WTC11 (cell line): Measurements from ENCODE around the gene SCN8A. TPM values are rescaled to one million over a fixed set of nuclear protein-coding genes. Genes with fewer than 3 reads are reported as not detected.

Experiments used
- ATAC-seq: fragments of 200-7000 bp; cut with Tn5 transposase; 2 replicates; pipeline ENCODE4 v1.10.0; 2021; ENCODE audit warnings: mild to moderate bottlenecking, moderate library complexity
- CTCF ChIA-PET: fragments of 300-600 bp; sonication (Branson Sonifier 250); formaldehyde crosslinking; loops from one replicate; lab custom pipeline; 2021; ENCODE audit warnings: antibody characterized with exemption; lab: Charles Lee
- POLR2A ChIA-PET: fragments of 350-600 bp; sonication (Branson Sonifier 250); formaldehyde crosslinking; loops from one replicate; lab custom pipeline; 2021; ENCODE audit warnings: antibody characterized with exemption; lab: Charles Lee
- DNase-seq: peaks from one replicate; pipeline ENCODE4 v3.0.0; 2021; ENCODE audit warnings: low spot score
- H3K27ac Mint-ChIP-seq: 2 replicates; pipeline ENCODE4 v1.8.0; 2021; ENCODE audit warnings: mixed read lengths
- H3K27me3 Mint-ChIP-seq: 2 replicates; pipeline ENCODE4 v1.8.0; 2021; ENCODE audit warnings: low read depth, mild to moderate bottlenecking, moderate library complexity, mixed read lengths
- H3K36me3 Mint-ChIP-seq: 2 replicates; pipeline ENCODE4 v1.8.0; 2021; ENCODE audit warnings: mixed read lengths
- H3K4me1 Mint-ChIP-seq: 2 replicates; pipeline ENCODE4 v1.8.0; 2022; ENCODE audit warnings: mixed read lengths
- H3K4me3 Mint-ChIP-seq: 2 replicates; pipeline ENCODE4 v1.8.0; 2021; ENCODE audit warnings: mild to moderate bottlenecking, moderate library complexity, mixed read lengths
- H3K9me3 Mint-ChIP-seq: 2 replicates; pipeline ENCODE4 v1.8.0; 2021; ENCODE audit warnings: mixed read lengths
- ATF1 ChIP-seq: sonication (generic); formaldehyde crosslinking; IDR thresholded peaks from 2 replicates; pipeline ENCODE4 v1.8.1; 2023; ENCODE audit warnings: mild to moderate bottlenecking, moderate library complexity, missing genetic modification reagents
- GTF2I ChIP-seq: fragments of 250-450 bp; sonication (Bioruptor Pico); conservative IDR thresholded peaks from 2 replicates; pipeline ENCODE4 v1.4.0; 2021; ENCODE audit warnings: mild to moderate bottlenecking
- IRF2 ChIP-seq: sonication (generic); formaldehyde crosslinking; IDR thresholded peaks from 2 replicates; pipeline ENCODE4 v1.8.0; 2022; ENCODE audit warnings: low read depth, missing genetic modification reagents, borderline replicate concordance
- NFE2L1 ChIP-seq: sonication (generic); formaldehyde crosslinking; IDR thresholded peaks from 2 replicates; pipeline ENCODE4 v1.8.1; 2023; ENCODE audit warnings: missing genetic modification reagents
- TCF7 ChIP-seq: sonication (generic); formaldehyde crosslinking; IDR thresholded peaks from 2 replicates; pipeline ENCODE4 v1.8.0; 2022; ENCODE audit warnings: mild to moderate bottlenecking, low read depth, missing genetic modification reagents, moderate library complexity
- TP53 ChIP-seq: sonication (generic); formaldehyde crosslinking; IDR thresholded peaks from 2 replicates; pipeline ENCODE4 v1.8.1; 2023; ENCODE audit warnings: mild to moderate bottlenecking, missing genetic modification reagents
- ZNF423 ChIP-seq: fragments of 250-450 bp; sonication (Bioruptor Pico); IDR thresholded peaks from 2 replicates; pipeline ENCODE4 v2.1.2; 2022; ENCODE audit warnings: mild to moderate bottlenecking, moderate library complexity
- total RNA-seq: library from RNA; stranded (reverse); gene quantifications from 3 replicates; pipeline ENCODE4 v1.2.3, GENCODE V29; 2021
- TF ChIP-seq, protein P1 (sequence below): sonication (generic); formaldehyde crosslinking; IDR thresholded peaks from 2 replicates; pipeline ENCODE4 v1.8.0; 2022; ENCODE audit warnings: mild to moderate bottlenecking, missing genetic modification reagents
- TF ChIP-seq, protein P2 (sequence below): fragments of 200-600 bp; IDR thresholded peaks from 2 replicates; pipeline ENCODE4 v1.8.0; 2022; ENCODE audit warnings: antibody characterized with exemption
- TF ChIP-seq, protein P3 (sequence below): sonication (generic); formaldehyde crosslinking; IDR thresholded peaks from 2 replicates; pipeline ENCODE4 v1.8.1; 2023; ENCODE audit warnings: mild to moderate bottlenecking, missing genetic modification reagents, borderline replicate concordance
- TF ChIP-seq, protein P4 (sequence below): sonication (generic); formaldehyde crosslinking; IDR thresholded peaks from 2 replicates; pipeline ENCODE4 v1.8.1; 2023; ENCODE audit warnings: mild to moderate bottlenecking, missing genetic modification reagents
- TF ChIP-seq, protein P5 (sequence below): sonication (generic); formaldehyde crosslinking; IDR thresholded peaks from 2 replicates; pipeline ENCODE4 v1.8.1; 2023; ENCODE audit warnings: mild to moderate bottlenecking, missing genetic modification reagents, moderate library complexity
- TF ChIP-seq, protein P6 (sequence below): sonication (generic); formaldehyde crosslinking; IDR thresholded peaks from 2 replicates; pipeline ENCODE4 v1.8.0; 2022; ENCODE audit warnings: missing genetic modification reagents

SCN8A gene
- total RNA-seq, 1 experiment from 2014 or later, result 14.4 TPM

DNA sequence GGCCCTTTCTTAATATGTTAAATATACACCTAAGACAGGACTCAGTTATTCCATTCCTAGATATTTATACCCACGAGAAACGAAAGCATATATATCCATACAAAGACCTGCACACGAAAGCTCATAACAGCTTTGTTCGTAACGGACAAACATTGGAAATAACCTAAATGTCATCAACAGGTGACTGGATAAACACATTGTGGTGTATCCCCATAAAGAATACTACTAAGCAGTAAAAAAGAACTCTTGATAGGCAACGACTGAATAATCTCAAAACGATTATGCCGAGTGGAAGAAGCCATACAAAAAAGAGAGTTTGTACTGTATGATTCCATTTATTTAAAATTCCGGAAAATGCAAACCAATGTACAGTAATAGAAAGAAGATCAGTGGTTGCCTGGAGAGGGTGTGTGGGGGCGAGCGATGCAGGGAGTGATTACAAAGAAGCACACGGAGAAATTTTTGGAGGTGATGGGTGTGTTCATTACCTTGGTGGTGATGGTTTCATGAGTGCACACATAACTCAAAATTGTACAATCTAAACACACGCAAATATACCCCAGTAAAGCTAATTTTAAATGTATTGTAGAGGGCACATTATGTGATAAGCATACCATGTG lies 1.4 kb upstream of the SCN8A start:
- H3K27ac Mint-ChIP-seq, result no peak overlapping the region
- POLR2A ChIA-PET, result interaction anchor here (0.5 kb wide), 1 partner anchor 190 kb away, joined by 3 read pairs; no protein-coding TSS in a partner anchor
- DNase-seq (no peak), ATAC-seq (no peak)
- CTCF ChIA-PET, result interaction anchor here (0.9 to 1.8 kb wide), 3 partner anchors 56 to 300 kb away, joined by 3 to 6 read pairs (median 3); no protein-coding TSS in a partner anchor
- peaks cover 27% of the 10 kb centered on the region for H3K4me1 Mint-ChIP-seq
- peak overlapping the region; percentile 81 for H3K4me3 Mint-ChIP-seq
- TF ChIP-seq, protein P1, sequence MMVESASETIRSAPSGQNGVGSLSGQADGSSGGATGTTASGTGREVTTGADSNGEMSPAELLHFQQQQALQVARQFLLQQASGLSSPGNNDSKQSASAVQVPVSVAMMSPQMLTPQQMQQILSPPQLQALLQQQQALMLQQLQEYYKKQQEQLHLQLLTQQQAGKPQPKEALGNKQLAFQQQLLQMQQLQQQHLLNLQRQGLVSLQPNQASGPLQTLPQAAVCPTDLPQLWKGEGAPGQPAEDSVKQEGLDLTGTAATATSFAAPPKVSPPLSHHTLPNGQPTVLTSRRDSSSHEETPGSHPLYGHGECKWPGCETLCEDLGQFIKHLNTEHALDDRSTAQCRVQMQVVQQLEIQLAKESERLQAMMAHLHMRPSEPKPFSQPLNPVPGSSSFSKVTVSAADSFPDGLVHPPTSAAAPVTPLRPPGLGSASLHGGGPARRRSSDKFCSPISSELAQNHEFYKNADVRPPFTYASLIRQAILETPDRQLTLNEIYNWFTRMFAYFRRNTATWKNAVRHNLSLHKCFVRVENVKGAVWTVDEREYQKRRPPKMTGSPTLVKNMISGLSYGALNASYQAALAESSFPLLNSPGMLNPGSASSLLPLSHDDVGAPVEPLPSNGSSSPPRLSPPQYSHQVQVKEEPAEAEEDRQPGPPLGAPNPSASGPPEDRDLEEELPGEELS (CRISPR knock-in tag), result no peak
- TF ChIP-seq, protein P2, sequence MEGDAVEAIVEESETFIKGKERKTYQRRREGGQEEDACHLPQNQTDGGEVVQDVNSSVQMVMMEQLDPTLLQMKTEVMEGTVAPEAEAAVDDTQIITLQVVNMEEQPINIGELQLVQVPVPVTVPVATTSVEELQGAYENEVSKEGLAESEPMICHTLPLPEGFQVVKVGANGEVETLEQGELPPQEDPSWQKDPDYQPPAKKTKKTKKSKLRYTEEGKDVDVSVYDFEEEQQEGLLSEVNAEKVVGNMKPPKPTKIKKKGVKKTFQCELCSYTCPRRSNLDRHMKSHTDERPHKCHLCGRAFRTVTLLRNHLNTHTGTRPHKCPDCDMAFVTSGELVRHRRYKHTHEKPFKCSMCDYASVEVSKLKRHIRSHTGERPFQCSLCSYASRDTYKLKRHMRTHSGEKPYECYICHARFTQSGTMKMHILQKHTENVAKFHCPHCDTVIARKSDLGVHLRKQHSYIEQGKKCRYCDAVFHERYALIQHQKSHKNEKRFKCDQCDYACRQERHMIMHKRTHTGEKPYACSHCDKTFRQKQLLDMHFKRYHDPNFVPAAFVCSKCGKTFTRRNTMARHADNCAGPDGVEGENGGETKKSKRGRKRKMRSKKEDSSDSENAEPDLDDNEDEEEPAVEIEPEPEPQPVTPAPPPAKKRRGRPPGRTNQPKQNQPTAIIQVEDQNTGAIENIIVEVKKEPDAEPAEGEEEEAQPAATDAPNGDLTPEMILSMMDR, result no peak
- TF ChIP-seq ATF1 (no peak), IRF2 (CRISPR knock-in tag) (no peak), NFE2L1 (CRISPR knock-in tag) (no peak), TCF7 (CRISPR knock-in tag) (no peak)
- TF ChIP-seq, protein P3, sequence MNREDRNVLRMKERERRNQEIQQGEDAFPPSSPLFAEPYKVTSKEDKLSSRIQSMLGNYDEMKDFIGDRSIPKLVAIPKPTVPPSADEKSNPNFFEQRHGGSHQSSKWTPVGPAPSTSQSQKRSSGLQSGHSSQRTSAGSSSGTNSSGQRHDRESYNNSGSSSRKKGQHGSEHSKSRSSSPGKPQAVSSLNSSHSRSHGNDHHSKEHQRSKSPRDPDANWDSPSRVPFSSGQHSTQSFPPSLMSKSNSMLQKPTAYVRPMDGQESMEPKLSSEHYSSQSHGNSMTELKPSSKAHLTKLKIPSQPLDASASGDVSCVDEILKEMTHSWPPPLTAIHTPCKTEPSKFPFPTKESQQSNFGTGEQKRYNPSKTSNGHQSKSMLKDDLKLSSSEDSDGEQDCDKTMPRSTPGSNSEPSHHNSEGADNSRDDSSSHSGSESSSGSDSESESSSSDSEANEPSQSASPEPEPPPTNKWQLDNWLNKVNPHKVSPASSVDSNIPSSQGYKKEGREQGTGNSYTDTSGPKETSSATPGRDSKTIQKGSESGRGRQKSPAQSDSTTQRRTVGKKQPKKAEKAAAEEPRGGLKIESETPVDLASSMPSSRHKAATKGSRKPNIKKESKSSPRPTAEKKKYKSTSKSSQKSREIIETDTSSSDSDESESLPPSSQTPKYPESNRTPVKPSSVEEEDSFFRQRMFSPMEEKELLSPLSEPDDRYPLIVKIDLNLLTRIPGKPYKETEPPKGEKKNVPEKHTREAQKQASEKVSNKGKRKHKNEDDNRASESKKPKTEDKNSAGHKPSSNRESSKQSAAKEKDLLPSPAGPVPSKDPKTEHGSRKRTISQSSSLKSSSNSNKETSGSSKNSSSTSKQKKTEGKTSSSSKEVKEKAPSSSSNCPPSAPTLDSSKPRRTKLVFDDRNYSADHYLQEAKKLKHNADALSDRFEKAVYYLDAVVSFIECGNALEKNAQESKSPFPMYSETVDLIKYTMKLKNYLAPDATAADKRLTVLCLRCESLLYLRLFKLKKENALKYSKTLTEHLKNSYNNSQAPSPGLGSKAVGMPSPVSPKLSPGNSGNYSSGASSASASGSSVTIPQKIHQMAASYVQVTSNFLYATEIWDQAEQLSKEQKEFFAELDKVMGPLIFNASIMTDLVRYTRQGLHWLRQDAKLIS (CRISPR knock-in tag), result no peak
- TF ChIP-seq, protein P4, sequence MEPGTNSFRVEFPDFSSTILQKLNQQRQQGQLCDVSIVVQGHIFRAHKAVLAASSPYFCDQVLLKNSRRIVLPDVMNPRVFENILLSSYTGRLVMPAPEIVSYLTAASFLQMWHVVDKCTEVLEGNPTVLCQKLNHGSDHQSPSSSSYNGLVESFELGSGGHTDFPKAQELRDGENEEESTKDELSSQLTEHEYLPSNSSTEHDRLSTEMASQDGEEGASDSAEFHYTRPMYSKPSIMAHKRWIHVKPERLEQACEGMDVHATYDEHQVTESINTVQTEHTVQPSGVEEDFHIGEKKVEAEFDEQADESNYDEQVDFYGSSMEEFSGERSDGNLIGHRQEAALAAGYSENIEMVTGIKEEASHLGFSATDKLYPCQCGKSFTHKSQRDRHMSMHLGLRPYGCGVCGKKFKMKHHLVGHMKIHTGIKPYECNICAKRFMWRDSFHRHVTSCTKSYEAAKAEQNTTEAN, result no peak
- TF ChIP-seq, protein P5, sequence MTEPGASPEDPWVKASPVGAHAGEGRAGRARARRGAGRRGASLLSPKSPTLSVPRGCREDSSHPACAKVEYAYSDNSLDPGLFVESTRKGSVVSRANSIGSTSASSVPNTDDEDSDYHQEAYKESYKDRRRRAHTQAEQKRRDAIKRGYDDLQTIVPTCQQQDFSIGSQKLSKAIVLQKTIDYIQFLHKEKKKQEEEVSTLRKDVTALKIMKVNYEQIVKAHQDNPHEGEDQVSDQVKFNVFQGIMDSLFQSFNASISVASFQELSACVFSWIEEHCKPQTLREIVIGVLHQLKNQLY (CRISPR knock-in tag), result no peak
- H3K9me3 Mint-ChIP-seq, result no peaks in the 10 kb centered on the region; the same call in 1 of the 2 replicates
- H3K27me3 Mint-ChIP-seq, result peaks cover 15% of the 10 kb centered on the region
- H3K36me3 Mint-ChIP-seq, result no peaks in the 10 kb centered on the region

DNA sequence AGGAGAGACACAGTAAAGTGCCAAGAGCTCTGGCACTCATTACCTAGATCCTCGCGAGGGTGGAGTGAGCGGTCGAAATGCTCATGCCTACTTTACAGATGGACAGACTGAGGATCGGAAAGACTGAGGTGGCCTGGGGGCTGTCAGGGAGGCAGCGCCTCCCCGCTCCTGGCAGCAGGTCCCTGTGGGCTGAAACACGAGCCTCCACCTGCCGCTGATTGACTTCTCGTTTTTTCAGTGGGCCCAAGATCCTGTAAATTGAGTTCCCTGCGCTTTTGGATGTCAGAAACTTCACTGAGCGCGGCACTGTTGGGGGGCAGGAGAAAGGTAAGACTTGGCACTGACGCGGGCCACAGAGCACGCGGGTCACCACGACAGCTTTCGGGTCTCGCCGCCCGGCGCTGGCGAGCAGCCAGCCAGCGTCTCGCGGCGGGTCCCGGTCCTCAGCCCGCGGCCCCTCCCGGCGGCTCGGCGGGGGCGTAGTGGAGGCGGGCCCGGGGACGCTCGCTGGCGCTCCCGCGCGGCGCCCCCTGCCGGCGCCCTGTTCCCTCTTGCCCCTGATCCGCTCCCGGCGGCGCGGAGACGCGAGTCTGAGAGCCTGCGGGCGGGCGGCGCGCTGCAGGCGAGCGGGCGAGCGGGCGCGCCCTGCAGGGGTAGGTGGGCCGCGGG lies 552 bp upstream of the SCN8A start:
- H3K4me3 Mint-ChIP-seq, result peak overlapping the region; percentile 81
- H3K36me3 Mint-ChIP-seq, result no peaks in the 10 kb centered on the region
- peaks cover 27% of the 10 kb centered on the region for H3K4me1 Mint-ChIP-seq
- DNase-seq, result peak; percentile 87
- ChIA-PET CTCF (interaction anchor here (0.9 to 2.1 kb wide), 5 partner anchors 54 to 299 kb away, joined by 3 to 9 read pairs (median 3); no protein-coding TSS in a partner anchor), POLR2A (interaction anchor here (0.5 kb wide), 1 partner anchor 189 kb away, joined by 3 read pairs; no protein-coding TSS in a partner anchor)
- ATAC-seq, result peak; percentile 78
- H3K9me3 Mint-ChIP-seq, result no peaks in the 10 kb centered on the region; the same call in 1 of the 2 replicates
- H3K27ac Mint-ChIP-seq, result peak overlapping the region; percentile 40; the same call in 1 of the 2 replicates
- peaks cover 15% of the 10 kb centered on the region for H3K27me3 Mint-ChIP-seq
- TF ChIP-seq GTF2I (peak; percentile 95), TP53 (CRISPR knock-in tag) (peak; percentile 27; the same call in 1 of the 2 replicates), ZNF423 (CRISPR knock-in tag) (peak; percentile 48; the same call in 1 of the 2 replicates)
- TF ChIP-seq, protein P6, sequence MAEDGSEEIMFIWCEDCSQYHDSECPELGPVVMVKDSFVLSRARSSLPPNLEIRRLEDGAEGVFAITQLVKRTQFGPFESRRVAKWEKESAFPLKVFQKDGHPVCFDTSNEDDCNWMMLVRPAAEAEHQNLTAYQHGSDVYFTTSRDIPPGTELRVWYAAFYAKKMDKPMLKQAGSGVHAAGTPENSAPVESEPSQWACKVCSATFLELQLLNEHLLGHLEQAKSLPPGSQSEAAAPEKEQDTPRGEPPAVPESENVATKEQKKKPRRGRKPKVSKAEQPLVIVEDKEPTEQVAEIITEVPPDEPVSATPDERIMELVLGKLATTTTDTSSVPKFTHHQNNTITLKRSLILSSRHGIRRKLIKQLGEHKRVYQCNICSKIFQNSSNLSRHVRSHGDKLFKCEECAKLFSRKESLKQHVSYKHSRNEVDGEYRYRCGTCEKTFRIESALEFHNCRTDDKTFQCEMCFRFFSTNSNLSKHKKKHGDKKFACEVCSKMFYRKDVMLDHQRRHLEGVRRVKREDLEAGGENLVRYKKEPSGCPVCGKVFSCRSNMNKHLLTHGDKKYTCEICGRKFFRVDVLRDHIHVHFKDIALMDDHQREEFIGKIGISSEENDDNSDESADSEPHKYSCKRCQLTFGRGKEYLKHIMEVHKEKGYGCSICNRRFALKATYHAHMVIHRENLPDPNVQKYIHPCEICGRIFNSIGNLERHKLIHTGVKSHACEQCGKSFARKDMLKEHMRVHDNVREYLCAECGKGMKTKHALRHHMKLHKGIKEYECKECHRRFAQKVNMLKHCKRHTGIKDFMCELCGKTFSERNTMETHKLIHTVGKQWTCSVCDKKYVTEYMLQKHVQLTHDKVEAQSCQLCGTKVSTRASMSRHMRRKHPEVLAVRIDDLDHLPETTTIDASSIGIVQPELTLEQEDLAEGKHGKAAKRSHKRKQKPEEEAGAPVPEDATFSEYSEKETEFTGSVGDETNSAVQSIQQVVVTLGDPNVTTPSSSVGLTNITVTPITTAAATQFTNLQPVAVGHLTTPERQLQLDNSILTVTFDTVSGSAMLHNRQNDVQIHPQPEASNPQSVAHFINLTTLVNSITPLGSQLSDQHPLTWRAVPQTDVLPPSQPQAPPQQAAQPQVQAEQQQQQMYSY (CRISPR knock-in tag), result peak; percentile 24; the same call in 1 of the 2 replicates
- TF ChIP-seq, protein P1 (CRISPR knock-in tag), result peak; percentile 12; the same call in 1 of the 2 replicates
